Measurements from ENCODE around the gene TSPYL2. TPM values are rescaled to one million over a fixed set of nuclear protein-coding genes. Genes with fewer than 3 reads are reported as not detected.

Gene TSPYL2
- total RNA-seq, 1 donor from 2014 or later = 26.2 TPM

GRCh38 chrX:53125506-53125905 is 43.3 kb downstream of the TSPYL2 start:
- DNase-seq (ENCODE audit: extremely low spot score, unreplicated experiment) = no peak
- peaks cover 17% of the 10 kb centered on the region for H3K9me3 Mint-ChIP-seq (ENCODE audit: unreplicated experiment)
- TF ChIP-seq CTCF (IDR thresholded peaks at IDR 0.05) = no peak
- peaks cover 1% of the 10 kb centered on the region for H3K36me3 Mint-ChIP-seq (ENCODE audit: unreplicated experiment)
- H3K4me3 Mint-ChIP-seq (ENCODE audit: unreplicated experiment) = no peak overlapping the region
- no peaks in the 10 kb centered on the region for H3K27me3 Mint-ChIP-seq (ENCODE audit: unreplicated experiment)
- peak overlapping the region; percentile 36 for H3K27ac Mint-ChIP-seq (ENCODE audit: unreplicated experiment)
- peaks cover 10% of the 10 kb centered on the region for H3K4me1 Mint-ChIP-seq (ENCODE audit: unreplicated experiment)

- no peaks in the 10 kb centered on the region for H3K27me3 Mint-ChIP-seq (ENCODE audit: unreplicated experiment)
- DNase-seq (ENCODE audit: extremely low spot score, unreplicated experiment) = no peak
- H3K36me3 Mint-ChIP-seq (ENCODE audit: unreplicated experiment) = peaks cover 1% of the 10 kb centered on the region
- peaks cover 10% of the 10 kb centered on the region for H3K4me1 Mint-ChIP-seq (ENCODE audit: unreplicated experiment)
- TF ChIP-seq CTCF (IDR thresholded peaks at IDR 0.05) = no peak
- H3K27ac Mint-ChIP-seq (ENCODE audit: unreplicated experiment) = no peak overlapping the region
- peaks cover 17% of the 10 kb centered on the region for H3K9me3 Mint-ChIP-seq (ENCODE audit: unreplicated experiment)
- no peak overlapping the region for H3K4me3 Mint-ChIP-seq (ENCODE audit: unreplicated experiment)
Measured at GRCh38 chrX:53126377-53126776, 44.2 kb downstream of the TSPYL2 start.

- no peak overlapping the region for H3K4me3 Mint-ChIP-seq (ENCODE audit: unreplicated experiment)
- no peak for DNase-seq (ENCODE audit: extremely low spot score, unreplicated experiment)
- peaks cover 1% of the 10 kb centered on the region for H3K36me3 Mint-ChIP-seq (ENCODE audit: unreplicated experiment)
- H3K9me3 Mint-ChIP-seq (ENCODE audit: unreplicated experiment) = peaks cover 17% of the 10 kb centered on the region
- no peaks in the 10 kb centered on the region for H3K27me3 Mint-ChIP-seq (ENCODE audit: unreplicated experiment)
- no peak for TF ChIP-seq CTCF (IDR thresholded peaks at IDR 0.05)
- peaks cover 10% of the 10 kb centered on the region for H3K4me1 Mint-ChIP-seq (ENCODE audit: unreplicated experiment)
- no peak overlapping the region for H3K27ac Mint-ChIP-seq (ENCODE audit: unreplicated experiment)
Measured at GRCh38 chrX:53128097-53128749, 46.1 kb downstream of the TSPYL2 start.

GRCh38 chrX:53133400-53133799 is 51.2 kb downstream of the TSPYL2 start:
- Mint-ChIP-seq H3K4me3 (ENCODE audit: unreplicated experiment) (no peak overlapping the region), H3K27me3 (ENCODE audit: unreplicated experiment) (no peaks in the 10 kb centered on the region), H3K36me3 (ENCODE audit: unreplicated experiment) (no peaks in the 10 kb centered on the region), H3K4me1 (ENCODE audit: unreplicated experiment) (no peaks in the 10 kb centered on the region), H3K27ac (ENCODE audit: unreplicated experiment) (no peak overlapping the region), H3K9me3 (ENCODE audit: unreplicated experiment) (peaks cover 4% of the 10 kb centered on the region)
- no peak for TF ChIP-seq CTCF (IDR thresholded peaks at IDR 0.05)
- no peak for DNase-seq (ENCODE audit: extremely low spot score, unreplicated experiment)

GRCh38 chrX:53135581-53135980 is 53.4 kb downstream of the TSPYL2 start:
- no peaks in the 10 kb centered on the region for H3K36me3 Mint-ChIP-seq (ENCODE audit: unreplicated experiment)
- DNase-seq (ENCODE audit: extremely low spot score, unreplicated experiment) = no peak
- no peak overlapping the region for H3K4me3 Mint-ChIP-seq (ENCODE audit: unreplicated experiment)
- no peak for TF ChIP-seq CTCF (IDR thresholded peaks at IDR 0.05)
- H3K9me3 Mint-ChIP-seq (ENCODE audit: unreplicated experiment) = no peaks in the 10 kb centered on the region
- no peak overlapping the region for H3K27ac Mint-ChIP-seq (ENCODE audit: unreplicated experiment)
- no peaks in the 10 kb centered on the region for H3K27me3 Mint-ChIP-seq (ENCODE audit: unreplicated experiment)
- no peaks in the 10 kb centered on the region for H3K4me1 Mint-ChIP-seq (ENCODE audit: unreplicated experiment)

Other genes with a start within 250 kb of the TSPYL2 start
- not detected in 2 replicates for gene XAGE3, start 214.3 kb upstream of the TSPYL2 start, total RNA-seq
- 20.7 and 24.6 TPM in 2 replicates for gene FAM156B, start 185.0 kb upstream of the TSPYL2 start, total RNA-seq
- gene FAM156A, start 123.8 kb upstream of the TSPYL2 start, total RNA-seq = 23.9 and 27.4 TPM in 2 replicates
- 12.6 and 17.3 TPM in 2 replicates for gene GPR173, start 33.6 kb upstream of the TSPYL2 start, total RNA-seq
- 12.4 and 13.7 TPM in 2 replicates for gene KANTR, start 11.8 kb downstream of the TSPYL2 start, total RNA-seq
- 87.9 and 88.9 TPM in 2 replicates for gene KDM5C, start 142.8 kb downstream of the TSPYL2 start, total RNA-seq
- 8.1 and 8.8 TPM in 2 replicates for gene IQSEC2, start 199.2 kb downstream of the TSPYL2 start, total RNA-seq